NOMO-1 (cell line): ENCODE data around the gene THRB.

Source experiments
- DNase-seq, 2 experiments: peaks; one replicate each; lab custom pipeline; 2025; ENCODE audit not compliant: unreplicated experiment in 2 of 2; lab: John Stamatoyannopoulos, UW

The THRB gene

GRCh38 chr3:24359102-24359501, 135.5 kb downstream of the THRB start:
- DNase-seq = no peak

DNA sequence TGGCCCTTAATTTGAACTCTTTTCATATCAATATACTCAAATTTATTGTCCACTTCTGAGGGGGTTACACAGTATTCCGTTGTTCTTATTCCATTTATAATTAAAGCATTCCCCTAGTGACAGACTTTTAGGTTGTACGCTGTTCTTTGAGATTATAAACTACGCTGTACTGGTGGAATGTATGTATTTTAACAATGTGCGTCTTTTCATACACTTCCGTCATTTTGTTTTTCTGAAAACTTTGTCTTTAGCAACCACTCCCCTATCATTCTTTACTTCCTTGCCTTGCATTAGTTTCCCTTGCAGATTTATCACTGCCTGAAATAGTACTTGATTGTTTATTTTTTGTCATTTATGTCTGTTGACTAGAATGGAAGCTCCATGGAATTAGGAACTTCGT, 137.0 kb downstream of the THRB start:
- no peak for DNase-seq

- no peak for DNase-seq
Measured at GRCh38 chr3:24355806-24356205, 138.8 kb downstream of the THRB start.

GRCh38 chr3:24354230-24354629, 140.4 kb downstream of the THRB start:
- no peak for DNase-seq

- no peak for DNase-seq
Measured at GRCh38 chr3:24352893-24353553, 141.6 kb downstream of the THRB start.

DNA sequence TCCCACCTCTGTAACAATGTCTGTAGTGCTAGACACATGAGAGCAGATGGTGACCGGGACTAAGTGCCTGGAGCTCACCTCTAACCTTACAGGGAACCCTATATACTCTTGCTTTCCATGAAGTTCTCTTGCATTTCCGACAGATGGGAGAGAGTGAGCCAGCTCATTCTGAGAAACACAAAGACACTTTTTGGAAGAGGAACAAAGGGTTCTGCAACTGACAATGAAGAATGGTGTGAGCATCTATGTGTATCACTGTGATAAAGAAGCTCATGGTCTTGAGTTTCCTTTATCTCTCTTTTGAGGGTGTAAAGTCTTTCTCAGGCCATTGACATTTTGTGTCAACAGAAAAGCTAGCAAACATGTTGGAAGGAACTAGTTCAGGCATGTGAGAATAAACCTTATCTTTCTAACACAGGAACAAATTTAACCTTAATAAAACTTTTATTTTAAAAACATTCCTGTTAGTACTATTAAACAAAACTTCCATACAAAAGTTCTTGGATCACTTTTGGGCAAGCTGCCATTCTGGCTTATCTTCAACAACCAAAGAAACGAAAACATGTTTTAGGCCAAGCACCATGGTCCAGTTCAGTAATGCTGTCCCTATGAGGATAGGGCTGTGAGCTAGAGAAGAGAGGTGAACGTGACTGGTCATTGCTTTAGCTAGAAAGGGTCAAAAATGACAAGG, 142.7 kb downstream of the THRB start:
- DNase-seq = no peak

DNA sequence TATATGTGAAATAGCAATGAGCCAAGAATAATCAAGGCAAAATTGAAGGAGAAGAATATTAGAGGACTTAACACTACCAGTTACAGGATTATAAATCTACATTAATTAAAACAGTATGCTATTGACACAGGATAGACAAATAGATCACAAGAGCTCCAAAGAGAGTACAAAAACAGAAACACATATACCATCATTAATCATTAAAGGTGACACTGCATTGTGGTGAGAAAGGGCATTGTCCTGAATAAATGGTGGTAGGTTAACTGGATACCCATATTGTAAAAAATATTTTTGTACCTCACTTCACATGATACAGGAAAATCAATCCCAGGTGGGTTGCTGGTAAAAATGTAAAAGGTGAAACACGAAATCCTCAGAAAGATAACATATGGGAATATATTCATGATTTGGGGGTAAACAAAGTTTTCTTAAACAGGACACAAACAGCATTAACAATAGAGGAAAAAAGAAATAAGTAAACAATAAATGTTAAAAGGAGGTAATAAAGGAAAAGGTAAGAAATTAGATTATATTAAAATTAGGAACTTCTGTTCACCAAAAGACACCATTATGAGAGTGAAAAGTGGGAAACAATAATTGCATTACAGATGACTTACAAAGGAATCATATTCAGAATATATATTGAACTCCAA, 145.2 kb downstream of the THRB start:
- no peak for DNase-seq

- no peak for DNase-seq
Measured at GRCh38 chr3:24348348-24348747, 146.3 kb downstream of the THRB start.

DNA sequence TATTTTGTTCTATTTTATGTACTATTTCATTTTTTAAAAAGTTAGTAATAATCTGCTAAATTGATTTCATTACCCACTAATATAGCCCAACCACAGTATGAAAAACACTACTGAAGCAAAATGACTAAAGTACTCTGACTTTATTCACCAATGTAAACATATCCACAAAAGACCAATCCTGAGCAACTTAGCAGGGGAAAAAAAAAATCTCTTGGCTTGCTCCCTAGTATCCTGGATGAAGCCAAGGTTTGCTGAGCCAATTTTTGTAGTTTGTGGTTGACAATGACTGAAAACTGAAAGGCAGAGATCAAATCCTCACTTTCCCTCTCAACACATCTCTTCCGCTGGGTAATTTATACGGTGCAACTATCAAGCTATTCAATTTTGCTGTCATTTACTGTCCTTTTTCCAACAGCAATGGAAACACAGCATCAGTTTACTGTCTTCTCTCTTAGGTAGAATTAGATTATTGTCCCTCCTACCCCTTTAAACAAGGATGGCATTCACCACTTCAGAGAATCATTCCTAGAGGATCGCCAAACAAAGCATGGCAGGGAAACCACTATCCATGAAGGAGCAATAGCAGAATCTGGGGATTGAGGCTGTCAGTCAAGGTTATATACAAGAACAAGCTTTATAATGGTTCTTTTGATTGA, 149.7 kb downstream of the THRB start:
- no peak for DNase-seq

DNA sequence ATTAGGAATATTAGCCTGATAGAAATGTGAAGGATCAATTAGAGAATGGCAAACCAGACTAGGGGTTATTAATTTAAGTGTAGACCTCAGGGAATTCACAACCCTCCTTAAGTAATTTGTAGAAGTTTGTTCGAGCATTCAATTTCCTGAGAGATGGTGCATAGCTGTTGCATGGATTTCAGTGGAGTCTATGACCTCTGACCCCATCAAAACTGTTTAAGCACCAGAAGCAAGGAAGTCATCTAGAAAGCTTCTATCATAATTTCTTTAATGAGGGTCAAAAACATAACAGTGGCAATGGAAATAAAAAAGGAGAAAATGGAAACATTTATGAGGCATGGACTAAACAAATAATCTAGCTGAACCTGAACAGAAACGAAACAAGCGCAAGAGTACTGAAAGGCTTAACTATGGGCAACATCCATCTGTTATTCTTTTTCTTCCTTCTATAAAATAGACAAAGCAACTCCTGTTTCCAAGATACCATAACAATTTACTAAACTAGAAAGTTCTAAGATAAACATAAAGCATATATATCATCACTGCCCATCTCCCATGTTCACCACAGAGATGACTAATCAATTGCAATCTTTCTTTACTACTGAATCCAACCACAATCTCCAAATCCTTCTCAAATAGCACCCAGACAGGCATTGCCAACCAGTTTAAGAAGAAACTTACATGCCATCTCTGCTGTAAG, 151.4 kb downstream of the THRB start:
- no peak for DNase-seq

- DNase-seq = no peak
Measured at GRCh38 chr3:24342275-24342674, 152.4 kb downstream of the THRB start.

DNA sequence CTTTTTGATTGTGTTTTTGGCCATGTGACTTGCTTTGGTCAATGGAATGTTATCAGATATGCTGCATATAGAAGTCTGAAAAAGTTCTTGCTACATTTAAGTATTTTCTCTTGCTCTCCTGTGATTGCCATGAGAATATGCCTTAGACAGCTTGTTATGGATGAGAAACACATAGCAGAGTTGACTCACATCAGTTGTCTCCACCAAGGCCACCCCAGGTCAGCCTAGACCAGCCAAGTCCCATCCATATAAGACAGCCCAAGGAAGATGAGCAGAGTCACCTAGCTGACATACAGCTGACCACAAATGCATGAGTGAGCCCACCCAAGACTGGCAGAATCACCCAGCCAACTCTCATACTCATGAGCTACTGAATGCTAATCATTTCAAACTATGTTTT, 153.0 kb downstream of the THRB start:
- no peak for DNase-seq

GRCh38 chr3:24340966-24341365, 153.7 kb downstream of the THRB start:
- no peak for DNase-seq

DNA sequence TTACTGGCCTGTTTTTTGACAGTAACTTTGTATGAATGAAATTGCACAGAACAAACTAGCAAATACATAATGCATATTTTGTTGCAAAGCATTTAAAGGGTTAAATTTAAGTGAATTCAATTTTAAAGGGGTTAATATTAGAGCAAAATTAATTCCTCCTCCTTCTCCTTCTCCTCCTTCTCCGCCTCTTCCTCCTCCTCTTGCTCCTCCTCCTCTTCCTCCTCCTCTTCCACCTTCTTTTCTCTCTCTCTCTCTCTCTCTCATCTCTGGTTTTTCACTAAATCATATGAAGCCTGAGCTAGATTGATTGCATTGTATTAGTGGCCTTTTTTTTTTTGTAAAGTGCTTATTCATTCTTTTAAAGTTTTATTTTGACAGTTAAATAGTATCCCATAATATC, 154.5 kb downstream of the THRB start:
- no peak for DNase-seq

- no peak for DNase-seq
Measured at GRCh38 chr3:24339266-24339825, 155.3 kb downstream of the THRB start.

GRCh38 chr3:24338409-24339130, 156.1 kb downstream of the THRB start:
- no peak for DNase-seq

- DNase-seq = no peak
Measured at GRCh38 chr3:24336101-24336500, 158.5 kb downstream of the THRB start.

DNA sequence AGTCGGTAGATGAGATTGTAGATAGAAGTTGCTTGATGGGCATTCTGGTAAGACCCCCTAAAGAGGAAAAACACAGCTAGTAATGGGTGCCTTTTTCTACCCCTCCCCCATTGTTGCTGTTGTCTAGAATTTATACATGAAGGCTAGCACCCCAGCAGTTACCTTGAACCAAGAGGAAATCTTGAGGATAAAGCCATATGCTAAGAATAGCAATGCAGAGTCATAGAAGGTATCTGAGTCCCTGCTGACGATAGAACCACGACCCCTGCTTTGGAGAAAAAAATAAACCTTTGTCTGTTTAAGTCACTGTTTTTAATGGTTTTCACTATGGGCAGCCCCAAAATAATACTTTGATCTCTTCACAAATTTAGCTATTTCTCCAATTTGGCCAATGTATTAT, 162.6 kb downstream of the THRB start:
- no peak for DNase-seq

DNA sequence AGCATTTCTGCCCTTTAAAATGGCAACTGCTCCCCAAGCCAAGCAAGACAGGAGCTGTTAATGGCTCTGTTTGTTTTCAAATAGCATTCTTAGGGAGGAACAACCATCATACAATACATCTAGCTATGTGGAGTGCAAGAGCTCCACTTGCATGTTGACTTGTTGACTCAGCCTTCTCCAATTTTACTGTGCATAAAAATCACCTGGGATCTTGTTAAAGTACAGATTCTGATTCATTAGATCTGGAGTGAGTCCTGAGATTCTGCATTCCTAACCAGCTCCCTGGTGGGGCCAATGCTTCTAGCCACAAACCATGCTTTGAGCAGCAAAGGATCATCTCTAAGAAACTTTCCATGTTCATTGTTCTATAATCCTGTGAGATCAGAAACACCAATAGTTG, 171.4 kb downstream of the THRB start:
- DNase-seq = no peak

DNA sequence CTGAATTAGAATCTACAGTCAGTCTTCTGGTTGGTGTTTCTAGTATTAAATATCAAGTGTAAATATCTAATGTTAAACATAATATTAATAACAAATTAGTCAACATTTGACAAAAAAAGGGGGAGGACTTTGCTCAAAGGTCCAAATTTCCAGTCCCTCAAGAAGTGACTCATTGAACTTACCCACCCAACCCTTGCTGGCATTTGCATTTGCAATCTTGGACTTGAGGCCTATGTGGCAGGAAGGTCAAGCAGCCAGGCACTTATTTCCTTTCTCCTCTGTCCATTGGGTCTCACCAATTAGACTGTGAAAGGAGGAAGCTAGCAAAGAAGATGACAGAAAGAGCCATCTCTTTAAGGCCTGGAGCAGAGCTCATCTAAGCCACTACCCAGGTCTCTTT, 174.0 kb downstream of the THRB start:
- no peak for DNase-seq
